Measurements from ENCODE around the gene SLC25A21. TPM values are rescaled to one million over a fixed set of nuclear protein-coding genes. Genes with fewer than 3 reads are reported as not detected.

Gene SLC25A21
- total and polyA plus RNA-seq, 10 of the 15 experiments (the other 5 are each of a cell fraction or from before 2014, with no cell fraction given), result 0.06 to 0.72 (median 0.17) TPM; not detected in 3

GRCh38 chr14:36859119-36859518 is 313.3 kb downstream of the SLC25A21 start (continued):
- TF ChIP-seq, protein P1, sequence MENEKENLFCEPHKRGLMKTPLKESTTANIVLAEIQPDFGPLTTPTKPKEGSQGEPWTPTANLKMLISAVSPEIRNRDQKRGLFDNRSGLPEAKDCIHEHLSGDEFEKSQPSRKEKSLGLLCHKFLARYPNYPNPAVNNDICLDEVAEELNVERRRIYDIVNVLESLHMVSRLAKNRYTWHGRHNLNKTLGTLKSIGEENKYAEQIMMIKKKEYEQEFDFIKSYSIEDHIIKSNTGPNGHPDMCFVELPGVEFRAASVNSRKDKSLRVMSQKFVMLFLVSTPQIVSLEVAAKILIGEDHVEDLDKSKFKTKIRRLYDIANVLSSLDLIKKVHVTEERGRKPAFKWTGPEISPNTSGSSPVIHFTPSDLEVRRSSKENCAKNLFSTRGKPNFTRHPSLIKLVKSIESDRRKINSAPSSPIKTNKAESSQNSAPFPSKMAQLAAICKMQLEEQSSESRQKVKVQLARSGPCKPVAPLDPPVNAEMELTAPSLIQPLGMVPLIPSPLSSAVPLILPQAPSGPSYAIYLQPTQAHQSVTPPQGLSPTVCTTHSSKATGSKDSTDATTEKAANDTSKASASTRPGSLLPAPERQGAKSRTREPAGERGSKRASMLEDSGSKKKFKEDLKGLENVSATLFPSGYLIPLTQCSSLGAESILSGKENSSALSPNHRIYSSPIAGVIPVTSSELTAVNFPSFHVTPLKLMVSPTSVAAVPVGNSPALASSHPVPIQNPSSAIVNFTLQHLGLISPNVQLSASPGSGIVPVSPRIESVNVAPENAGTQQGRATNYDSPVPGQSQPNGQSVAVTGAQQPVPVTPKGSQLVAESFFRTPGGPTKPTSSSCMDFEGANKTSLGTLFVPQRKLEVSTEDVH (IDR thresholded peaks at IDR 0.05; ENCODE audit: low read depth, partially characterized antibody), result no peak
- no peak for TF ChIP-seq HCFC1 (IDR thresholded peaks at IDR 0.05; ENCODE audit: low read length)
- TF ChIP-seq HDAC2 (IDR thresholded peaks at IDR 0.05), result no peak

DNA sequence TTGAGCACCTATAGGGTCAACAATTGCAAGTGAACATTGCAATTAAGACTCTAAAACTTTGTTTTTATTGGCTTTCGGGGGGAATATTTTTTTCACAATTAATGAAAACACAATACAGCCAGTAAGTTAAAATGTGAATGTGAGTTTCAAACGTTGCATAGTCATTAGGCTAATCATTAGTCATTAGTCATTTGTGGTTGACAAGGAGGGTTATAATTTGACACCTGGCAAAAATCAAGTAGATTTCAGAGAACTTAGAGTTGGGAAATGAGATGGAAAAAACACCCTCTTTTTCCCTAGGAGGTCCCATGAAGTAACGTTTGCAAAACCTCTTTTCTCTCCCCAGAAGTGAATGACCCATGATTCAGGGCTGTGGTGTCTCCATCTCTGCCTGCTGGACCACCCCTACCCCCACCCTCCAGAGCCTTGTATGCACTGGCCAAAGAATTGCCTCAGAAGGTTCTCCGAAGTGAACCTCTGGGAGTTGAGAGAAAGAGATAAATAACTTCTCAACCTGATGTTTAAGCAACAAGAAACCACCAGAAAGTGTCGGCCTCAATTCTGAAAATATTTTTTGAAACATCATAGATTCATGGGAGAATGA is 314.5 kb downstream of the SLC25A21 start:
- Histone ChIP-seq H3K79me2 (ENCODE audit: control insufficient read depth, insufficient read depth, low read length) (no peaks in the 10 kb centered on the region), H2AFZ (ENCODE audit: control insufficient read depth, low read depth, low read length) (no peak overlapping the region), H3K9ac (ENCODE audit: control insufficient read depth, insufficient read depth, low read length) (no peak overlapping the region), H3K27me3 (replicated peaks in 1 of 2; ENCODE audit: control insufficient read depth in 2 of 2, insufficient read depth in 2 of 2, low read length in 1 of 2) (no peaks in the 10 kb centered on the region), H3K4me2 (ENCODE audit: control insufficient read depth, insufficient read depth) (no peak overlapping the region), H3K4me3 (no peak overlapping the region), H3K27ac (ENCODE audit: control insufficient read depth, insufficient read depth) (no peak overlapping the region), H3K36me3 (ENCODE audit: control insufficient read depth in 2 of 2, insufficient read depth in 2 of 2, low read length in 1 of 2) (no peaks in the 10 kb centered on the region), H4K20me1 (ENCODE audit: control insufficient read depth, insufficient read depth) (no peaks in the 10 kb centered on the region), H3K9me3 (replicated peaks; ENCODE audit: control insufficient read depth, insufficient read depth, low read length) (no peaks in the 10 kb centered on the region; the same call in 2 of the 3 replicates), H3K4me1 (ENCODE audit: control insufficient read depth, insufficient read depth, low read length) (no peaks in the 10 kb centered on the region)
- no peak for FAIRE-seq
- BruUV-seq (replicated peaks), result no TSS peak
- CTCF ChIA-PET, result interaction anchor here (1.7 kb wide), 1 partner anchor 27 kb away, joined by 3 read pairs; no protein-coding TSS in a partner anchor
- WGBS (ENCODE audit: insufficient coverage, insufficient replicate concordance, low lambda C conversion rate, missing lambda C conversion rate), result 23% methylated on average over 5 of the region's 5 CpGs
- SMC1A ChIA-PET (ENCODE audit: uncharacterized antibody, unreplicated experiment), result no interaction called here
- RAD21 ChIA-PET (ENCODE audit: unreplicated experiment), result no interaction called here
- TF ChIP-seq, protein P2, sequence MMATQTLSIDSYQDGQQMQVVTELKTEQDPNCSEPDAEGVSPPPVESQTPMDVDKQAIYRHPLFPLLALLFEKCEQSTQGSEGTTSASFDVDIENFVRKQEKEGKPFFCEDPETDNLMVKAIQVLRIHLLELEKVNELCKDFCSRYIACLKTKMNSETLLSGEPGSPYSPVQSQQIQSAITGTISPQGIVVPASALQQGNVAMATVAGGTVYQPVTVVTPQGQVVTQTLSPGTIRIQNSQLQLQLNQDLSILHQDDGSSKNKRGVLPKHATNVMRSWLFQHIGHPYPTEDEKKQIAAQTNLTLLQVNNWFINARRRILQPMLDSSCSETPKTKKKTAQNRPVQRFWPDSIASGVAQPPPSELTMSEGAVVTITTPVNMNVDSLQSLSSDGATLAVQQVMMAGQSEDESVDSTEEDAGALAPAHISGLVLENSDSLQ (IDR thresholded peaks at IDR 0.05), result peak; percentile 47; the same call in 1 of the 2 replicates
- TF ChIP-seq MTA2 (IDR thresholded peaks at IDR 0.05; ENCODE audit: low read depth) (peak; percentile 76), RAD51 (IDR thresholded peaks at IDR 0.05) (no peak)
- intact Hi-C loops (cut with micrococcal nuclease; ENCODE audit: unreplicated experiment), result no loop called here
- DNase-seq (ENCODE audit: low read depth, low spot score), result no peak
- no peak for ATAC-seq
- POLR2A ChIA-PET, result no interaction called here
- in situ Hi-C loops (cut with MboI), result no loop called here

Measured in GM12878 (cell line).